Fibroblast of the conjunctiva (primary cell): ENCODE results near the gene POLR3F.
A peak's percentile ranks its signal among the peaks of the same experiment; 100 is the strongest.
"Not testable (repeated sequence)": the region's sequence is repeated elsewhere in the genome, so short reads cannot be mapped to it uniquely, and the experiment has no call there.

ENCODE experiments used
- DNase-seq: peaks from one replicate; pipeline ENCODE4 v3.0.0-alpha.2; 2010; ENCODE audit warnings: low read depth

POLR3F gene

GRCh38 chr20:18506744-18507143, 39.6 kb downstream of the POLR3F start:
- no peak for DNase-seq

- peak; percentile 95 for DNase-seq
These were observed 40.3 kb downstream of the POLR3F start, which contains the start of gene SEC23B for GRCh38 chr20:18507218-18508191. SEC23B (plus strand) TSS chr20:18507940; CDS start chr20:18510836, 2,896 bp downstream.

- DNase-seq: no peak
These were observed 44.4 kb downstream of the POLR3F start for GRCh38 chr20:18511571-18511970.

- DNase-seq: no peak
These were observed 46.0 kb downstream of the POLR3F start for GRCh38 chr20:18513208-18513607.

GRCh38 chr20:18514127-18514526, 46.9 kb downstream of the POLR3F start:
- no peak for DNase-seq

- no peak for DNase-seq
These were observed 48.8 kb downstream of the POLR3F start for GRCh38 chr20:18515973-18516372.

GRCh38 chr20:18522066-18522465, 54.9 kb downstream of the POLR3F start:
- not testable (repeated sequence) for DNase-seq

GRCh38 chr20:18523066-18523465, 55.9 kb downstream of the POLR3F start:
- DNase-seq: no peak

GRCh38 chr20:18524646-18525045, 57.5 kb downstream of the POLR3F start:
- peak; percentile 20 for DNase-seq

GRCh38 chr20:18526761-18527160, 59.6 kb downstream of the POLR3F start:
- not testable (repeated sequence) for DNase-seq

GRCh38 chr20:18527339-18527738, 60.1 kb downstream of the POLR3F start:
- DNase-seq: no peak

- DNase-seq: no peak
These were observed 60.6 kb downstream of the POLR3F start for GRCh38 chr20:18527836-18528235.

GRCh38 chr20:18529041-18529440, 61.9 kb downstream of the POLR3F start:
- DNase-seq: no peak

- no peak for DNase-seq
These were observed 65.4 kb downstream of the POLR3F start for GRCh38 chr20:18532626-18533025.

GRCh38 chr20:18533491-18533890, 66.3 kb downstream of the POLR3F start:
- DNase-seq: no peak

- no peak for DNase-seq
These were observed 66.9 kb downstream of the POLR3F start for GRCh38 chr20:18533978-18534644.
